ENCODE results near the gene CCT8.

DNA sequence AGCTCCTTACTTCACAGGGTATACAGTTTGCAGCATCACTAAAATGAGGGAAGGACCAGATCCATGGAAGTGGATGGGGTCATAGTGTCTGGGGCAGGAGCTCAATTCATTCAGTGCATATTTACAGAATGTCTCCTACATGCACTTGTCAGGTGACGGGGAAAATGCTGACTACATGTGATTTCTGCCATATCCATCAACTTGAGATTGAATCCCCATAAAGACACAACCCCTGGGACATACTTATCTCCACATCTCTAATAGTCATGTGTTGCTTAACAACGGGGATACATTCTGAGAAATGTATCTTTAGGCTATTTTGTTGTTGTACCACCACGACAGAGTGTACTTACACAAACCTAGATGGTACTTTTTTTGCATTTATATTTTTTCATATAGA is 66.3 kb downstream of the CCT8 start:
- TF ChIP-seq POLR2AphosphoS5 (IDR thresholded peaks at IDR 0.05; ENCODE audit: borderline replicate concordance, low read depth, low read length) = no peak
- no peak for TF ChIP-seq EZH2 (IDR thresholded peaks at IDR 0.05)
